Lung (tissue), 12 donors: ENCODE measurements around the gene ZNF593. TPM values are rescaled to one million over a fixed set of nuclear protein-coding genes. Genes with fewer than 3 reads are reported as not detected.
A peak's percentile ranks its signal among the peaks of the same experiment; 100 is the strongest.

Experiments used
- ATAC-seq: fragments of 200-7000 bp; cut with Tn5 transposase; one replicate; pipeline ENCODE4 v1.9.1; 2020; ENCODE audit warnings: moderate number of reproducible peaks; ENCODE audit not compliant: insufficient read depth, low FRiP score
- DNase-seq, 3 donors: peaks; one replicate each; pipeline ENCODE4 v3.0.0-alpha.2; 2013 to 2017
- H3K27ac ChIP-seq, 2 donors: one replicate each; pipeline ENCODE4 v1.5.1; 2013; ENCODE audit warnings: mild to moderate bottlenecking in 2 of 2, moderate library complexity in 2 of 2, control low read depth in 1 of 2, inconsistent platforms in 1 of 2, low read depth in 1 of 2, low read length in 1 of 2
- H3K27me3 ChIP-seq, 3 donors: one replicate each; pipeline ENCODE4 v1.5.1; 2013; ENCODE audit warnings: low read length in 2 of 3; ENCODE audit not compliant: control insufficient read depth in 3 of 3, insufficient read depth in 3 of 3
- H3K36me3 ChIP-seq, 4 donors: one replicate each; pipeline ENCODE4 v1.5.1; 2013; ENCODE audit warnings: low read length in 4 of 4, mild to moderate bottlenecking in 1 of 4, moderate library complexity in 1 of 4; ENCODE audit not compliant: control insufficient read depth in 4 of 4, insufficient read depth in 4 of 4
- H3K4me1 ChIP-seq, 5 donors: one replicate each; pipeline ENCODE4 v1.5.1; 2013; ENCODE audit warnings: low read length in 5 of 5, mild to moderate bottlenecking in 2 of 5, moderate library complexity in 1 of 5; ENCODE audit not compliant: control insufficient read depth in 5 of 5, insufficient read depth in 5 of 5
- H3K4me3 ChIP-seq: one replicate; pipeline ENCODE4 v1.5.1; 2013; ENCODE audit warnings: mild to moderate bottlenecking, control low read depth, moderate library complexity
- H3K9ac ChIP-seq, 2 donors: one replicate each; pipeline ENCODE4 v1.5.1; 2013; ENCODE audit warnings: low read length in 2 of 2, control low read depth in 1 of 2; ENCODE audit not compliant: insufficient read depth in 1 of 2
- H3K9me3 ChIP-seq, 4 donors: one replicate each; pipeline ENCODE4 v1.5.1; 2013; ENCODE audit warnings: low read length in 3 of 4, mild to moderate bottlenecking in 1 of 4, moderate library complexity in 1 of 4; ENCODE audit not compliant: control insufficient read depth in 4 of 4, insufficient read depth in 3 of 4
- WGBS, 2 donors: extraction: QIAGEN DNeasy Blood & Tissue Kit; methylation state at CpG; one replicate each; pipeline ENCODE4 v1.1.7; 2013; 5-methylcytosine and 5-hydroxymethylcytosine counted together
- polyA plus RNA-seq, 2 donors: library from polyadenylated mRNA; stranded (reverse); fragments of 200-250 nt; gene quantifications; one replicate each; pipeline ENCODE4 v1.2.1, GENCODE V29; 2013
- total RNA-seq, 2 donors: library from RNA; depleted of rRNA in 1 of 2; stranded (reverse); fragments of >200 nt in 1 of 2; gene quantifications; one replicate each; pipeline ENCODE4 v1.2.1, GENCODE V29; 2014 to 2021
- TF ChIP-seq, protein P1 (sequence below): IDR thresholded peaks from 2 replicates; pipeline ENCODE4 v1.5.1; 2012; ENCODE audit warnings: mild to moderate bottlenecking; ENCODE audit errors: control extremely low read depth, extremely low read depth
- donor health status: control.
- donor health status: control.
- donor health status: Bipolar disorder and iron deficiency.
- donor health status: healthy.
- donor health status: DM: yes; HTN: yes; CAD: no.

ZNF593 gene
- total and polyA plus RNA-seq, 4 donors: 19.7 to 140 (median 61.6) TPM

DNA sequence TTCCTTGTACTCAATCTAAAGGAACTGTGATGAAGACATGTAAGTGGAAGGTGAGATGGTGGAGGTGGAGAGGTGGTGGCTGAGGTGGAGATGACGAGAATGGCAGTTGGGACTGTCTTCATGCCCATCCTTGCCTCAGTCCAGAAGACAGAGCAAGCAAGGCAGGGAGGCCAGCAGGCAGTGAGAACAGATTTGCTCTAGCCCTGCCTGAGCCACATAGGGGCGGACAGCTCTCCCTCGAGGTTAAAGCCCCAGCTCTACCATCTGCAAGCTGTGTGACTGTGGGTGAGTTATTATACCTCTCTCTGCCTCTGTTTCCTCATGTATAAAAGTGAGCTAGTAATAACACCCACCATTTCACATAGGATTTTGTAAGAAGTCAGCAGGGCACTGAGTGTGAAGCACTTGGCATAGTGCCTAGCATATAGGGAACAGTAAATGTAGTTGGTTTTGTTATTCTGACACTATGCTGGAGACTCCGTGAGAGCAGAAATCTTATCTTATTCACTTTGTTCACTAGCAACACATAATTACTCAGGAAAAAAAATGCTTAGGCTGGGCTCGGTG lies 15.7 kb upstream of the ZNF593 start:
- no peak for ATAC-seq

DNA sequence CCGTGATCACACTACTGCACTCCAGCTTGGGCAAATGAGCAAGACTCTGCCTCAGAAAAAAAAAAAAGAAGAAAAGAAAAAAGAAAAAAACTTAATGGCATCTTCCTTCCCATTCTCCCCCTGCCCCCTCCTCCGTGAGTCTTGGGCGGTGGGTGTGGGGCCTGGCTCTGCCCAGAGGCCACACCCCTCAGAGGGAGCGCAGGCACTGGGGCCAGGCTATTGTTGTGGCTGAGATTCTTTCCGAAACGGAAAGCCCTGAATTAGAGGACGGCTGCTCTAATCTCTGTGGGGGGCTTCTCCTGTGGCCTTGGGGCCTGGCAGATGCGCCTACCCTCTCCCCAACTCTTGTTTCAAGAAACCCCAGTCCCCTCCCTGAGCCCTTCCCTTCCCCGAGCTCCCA lies 15.0 kb upstream of the ZNF593 start:
- Histone ChIP-seq H3K9me3 (no peaks in the 10 kb centered on the region), H3K9ac (no peak overlapping the region), H3K27me3 (no peaks in the 10 kb centered on the region), H3K4me3 (no peak overlapping the region), H3K36me3 (no peaks in the 10 kb centered on the region), H3K4me1 (peaks cover 0 to 36% (median 3%) of the 10 kb centered on the region in 5 donors), H3K27ac (peak overlapping the region in 1 of 2 donors; percentile 5)
- TF ChIP-seq, protein P1, sequence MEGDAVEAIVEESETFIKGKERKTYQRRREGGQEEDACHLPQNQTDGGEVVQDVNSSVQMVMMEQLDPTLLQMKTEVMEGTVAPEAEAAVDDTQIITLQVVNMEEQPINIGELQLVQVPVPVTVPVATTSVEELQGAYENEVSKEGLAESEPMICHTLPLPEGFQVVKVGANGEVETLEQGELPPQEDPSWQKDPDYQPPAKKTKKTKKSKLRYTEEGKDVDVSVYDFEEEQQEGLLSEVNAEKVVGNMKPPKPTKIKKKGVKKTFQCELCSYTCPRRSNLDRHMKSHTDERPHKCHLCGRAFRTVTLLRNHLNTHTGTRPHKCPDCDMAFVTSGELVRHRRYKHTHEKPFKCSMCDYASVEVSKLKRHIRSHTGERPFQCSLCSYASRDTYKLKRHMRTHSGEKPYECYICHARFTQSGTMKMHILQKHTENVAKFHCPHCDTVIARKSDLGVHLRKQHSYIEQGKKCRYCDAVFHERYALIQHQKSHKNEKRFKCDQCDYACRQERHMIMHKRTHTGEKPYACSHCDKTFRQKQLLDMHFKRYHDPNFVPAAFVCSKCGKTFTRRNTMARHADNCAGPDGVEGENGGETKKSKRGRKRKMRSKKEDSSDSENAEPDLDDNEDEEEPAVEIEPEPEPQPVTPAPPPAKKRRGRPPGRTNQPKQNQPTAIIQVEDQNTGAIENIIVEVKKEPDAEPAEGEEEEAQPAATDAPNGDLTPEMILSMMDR: no peak
- 36 to 43% methylated on average over 9 of the region's 9 CpGs for WGBS, 2 donors
- ATAC-seq (no peak), DNase-seq (peak; percentile 30 to 49 (median 40))

More for the DNA sequence above, 15.7 kb upstream of the ZNF593 start:
- peak overlapping the region in 1 of 2 donors; percentile 10 for H3K27ac ChIP-seq
- no peaks in the 10 kb centered on the region for H3K9me3 ChIP-seq
- H3K4me1 ChIP-seq: peaks cover 0 to 29% (median 3%) of the 10 kb centered on the region in 5 donors
- WGBS, 2 donors: 57 to 65% methylated on average over 5 of the region's 5 CpGs
- H3K4me3 ChIP-seq: no peak overlapping the region
- H3K36me3 ChIP-seq: no peaks in the 10 kb centered on the region
- TF ChIP-seq, protein P1: no peak
- DNase-seq: peak; percentile 17 to 69 (median 66)
- no peak overlapping the region for H3K9ac ChIP-seq
- no peaks in the 10 kb centered on the region for H3K27me3 ChIP-seq

DNA sequence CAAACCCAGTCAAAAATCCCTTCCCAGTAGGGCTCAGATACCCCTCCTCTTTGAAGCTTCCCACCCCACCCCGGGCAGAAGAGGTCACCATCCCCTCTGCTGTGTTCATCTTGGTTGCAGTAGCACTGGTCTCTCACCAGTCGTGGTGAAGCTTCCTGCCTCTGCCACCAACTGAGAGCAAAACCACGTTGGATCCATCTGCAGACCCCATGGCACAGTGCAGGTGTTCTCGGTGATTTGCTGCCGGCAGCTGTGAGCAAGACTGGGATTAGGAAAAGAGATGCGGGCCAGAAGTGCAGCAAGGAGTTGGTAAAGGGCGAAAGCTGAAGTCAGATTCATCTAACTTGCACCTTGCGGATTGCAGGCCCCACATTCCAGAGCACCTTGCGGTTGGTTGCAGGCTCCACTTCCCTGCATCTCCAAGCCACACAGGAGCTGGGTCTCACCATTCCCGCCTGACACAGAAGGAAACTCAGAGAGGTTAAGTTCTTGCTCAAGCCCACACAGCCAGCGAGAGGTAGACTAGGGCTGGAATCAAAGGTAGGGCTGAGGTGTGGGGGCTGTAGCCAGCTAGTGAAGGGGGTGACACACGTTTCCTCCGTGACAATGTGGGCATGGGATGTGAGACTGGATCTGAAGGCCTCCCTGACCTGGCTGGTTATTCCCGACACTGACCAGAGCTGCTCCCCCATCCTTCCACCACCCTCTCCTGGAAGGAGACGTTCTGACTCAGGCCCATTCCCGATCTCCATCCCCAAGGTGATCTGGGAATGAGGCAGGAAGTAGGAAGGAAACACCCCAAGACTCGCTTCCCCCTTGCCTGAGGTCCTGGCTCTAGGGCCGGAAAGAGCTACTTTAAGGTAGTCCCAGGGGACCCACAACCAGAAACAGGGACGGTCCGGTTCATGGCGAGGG lies 14.1 kb upstream of the ZNF593 start:
- H3K27ac ChIP-seq: peak overlapping the region; percentile 41 to 60
- no peaks in the 10 kb centered on the region for H3K27me3 ChIP-seq
- H3K9ac ChIP-seq: no peak overlapping the region
- peaks cover 0 to 37% (median 3%) of the 10 kb centered on the region in 5 donors for H3K4me1 ChIP-seq
- TF ChIP-seq, protein P1: no peak
- H3K4me3 ChIP-seq: no peak overlapping the region
- DNase-seq: no peak
- WGBS, 2 donors: 55 to 57% methylated on average over 21 of the region's 21 CpGs
- no peaks in the 10 kb centered on the region for H3K9me3 ChIP-seq
- ATAC-seq: no peak
- no peaks in the 10 kb centered on the region for H3K36me3 ChIP-seq
